ENCODE data around the gene KREMEN1. TPM values are rescaled to one million over a fixed set of nuclear protein-coding genes. Genes with fewer than 3 reads are reported as not detected.

KREMEN1 gene
- total RNA-seq, 1 experiment from 2014 or later, result 31.9 TPM

DNA sequence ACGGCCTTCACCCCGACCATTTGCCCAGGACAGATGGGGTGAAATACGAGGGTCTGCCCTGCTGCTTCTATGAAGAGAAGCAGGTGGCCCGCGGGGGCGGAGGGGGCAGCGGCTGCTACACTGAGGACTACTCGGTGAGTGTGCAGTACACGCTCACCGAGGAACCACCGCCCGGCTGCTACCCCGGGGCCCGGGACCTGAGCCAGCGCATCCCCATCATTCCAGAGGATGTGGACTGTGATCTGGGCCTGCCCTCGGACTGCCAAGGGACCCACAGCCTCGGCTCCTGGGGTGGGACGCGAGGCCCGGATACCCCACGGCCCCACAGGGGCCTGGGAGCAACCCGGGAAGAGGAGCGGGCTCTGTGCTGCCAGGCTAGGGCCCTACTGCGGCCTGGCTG is 22.4 kb upstream of the KREMEN1 start (continued):
- TF ChIP-seq TCF7L2 (IDR thresholded peaks at IDR 0.05; ENCODE audit: borderline replicate concordance, extremely low read depth, insufficient read depth, insufficient read length) (no peak), CBX3 (IDR thresholded peaks at IDR 0.05; ENCODE audit: low read depth) (no peak), CEBPB (IDR thresholded peaks at IDR 0.05; ENCODE audit: low read depth) (no peak)
- TF ChIP-seq, protein P1, sequence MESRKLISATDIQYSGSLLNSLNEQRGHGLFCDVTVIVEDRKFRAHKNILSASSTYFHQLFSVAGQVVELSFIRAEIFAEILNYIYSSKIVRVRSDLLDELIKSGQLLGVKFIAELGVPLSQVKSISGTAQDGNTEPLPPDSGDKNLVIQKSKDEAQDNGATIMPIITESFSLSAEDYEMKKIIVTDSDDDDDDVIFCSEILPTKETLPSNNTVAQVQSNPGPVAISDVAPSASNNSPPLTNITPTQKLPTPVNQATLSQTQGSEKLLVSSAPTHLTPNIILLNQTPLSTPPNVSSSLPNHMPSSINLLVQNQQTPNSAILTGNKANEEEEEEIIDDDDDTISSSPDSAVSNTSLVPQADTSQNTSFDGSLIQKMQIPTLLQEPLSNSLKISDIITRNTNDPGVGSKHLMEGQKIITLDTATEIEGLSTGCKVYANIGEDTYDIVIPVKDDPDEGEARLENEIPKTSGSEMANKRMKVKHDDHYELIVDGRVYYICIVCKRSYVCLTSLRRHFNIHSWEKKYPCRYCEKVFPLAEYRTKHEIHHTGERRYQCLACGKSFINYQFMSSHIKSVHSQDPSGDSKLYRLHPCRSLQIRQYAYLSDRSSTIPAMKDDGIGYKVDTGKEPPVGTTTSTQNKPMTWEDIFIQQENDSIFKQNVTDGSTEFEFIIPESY (IDR thresholded peaks at IDR 0.05; ENCODE audit: extremely low read depth, insufficient replicate concordance, low read length), result no peak

DNA sequence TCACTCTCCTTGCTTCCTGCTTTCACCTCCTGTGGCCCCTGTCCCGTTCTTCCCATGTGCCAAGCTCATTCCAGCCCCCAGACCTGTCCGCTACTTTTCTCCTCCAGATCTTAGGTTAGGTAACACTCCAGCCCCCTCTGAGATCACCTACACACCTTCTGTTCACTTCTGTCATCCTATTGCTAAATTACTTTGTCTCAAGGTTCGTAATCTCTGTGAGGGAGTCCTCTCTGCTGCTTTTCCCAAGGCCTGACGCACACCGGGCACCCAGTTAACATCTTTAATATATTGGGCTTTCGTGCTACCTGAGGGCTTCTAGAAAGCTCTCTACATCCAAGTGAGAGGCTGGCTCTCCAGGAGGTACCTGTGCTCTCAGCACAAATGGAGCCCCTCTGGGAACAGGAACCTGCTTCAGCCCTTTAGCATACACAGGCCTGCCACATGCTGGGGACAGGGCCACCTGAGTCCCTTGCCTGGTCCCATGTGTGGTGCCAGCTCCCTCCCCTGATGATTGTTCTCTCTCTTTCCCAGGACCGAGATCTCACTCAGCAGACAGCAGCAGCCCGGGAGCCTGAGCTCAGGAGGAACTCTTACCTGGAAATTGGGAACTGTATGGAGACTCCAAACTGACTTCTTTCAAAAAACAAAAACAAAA is 19.7 kb upstream of the KREMEN1 start:
- no peaks in the 10 kb centered on the region for H3K79me2 ChIP-seq (ENCODE audit: insufficient read depth, low read length)
- H3K9me2 ChIP-seq (ENCODE audit: insufficient read depth), result no peaks in the 10 kb centered on the region
- H3K4me3 ChIP-seq (replicated peaks in 1 of 2; ENCODE audit: low read depth in 1 of 2, low read length in 2 of 2), result no peak overlapping the region
- H3K27me3 ChIP-seq (ENCODE audit: insufficient read depth, low read length), result no peaks in the 10 kb centered on the region
- no peak overlapping the region for H3K4me2 ChIP-seq (ENCODE audit: low read length)
- no peaks in the 10 kb centered on the region for H3K9me3 ChIP-seq (ENCODE audit: control insufficient read depth in 1 of 2, insufficient read depth in 1 of 2, low read depth in 1 of 2, low read length in 2 of 2)
- RAD21 ChIA-PET (ENCODE audit: low non-redundant PET in 1 of 2, low total read pairs in 2 of 2, uncharacterized antibody in 2 of 2, unreplicated experiment in 2 of 2), result no interaction called here
- H4K20me1 ChIP-seq (ENCODE audit: insufficient read depth), result no peaks in the 10 kb centered on the region
- no peak overlapping the region for H3K9ac ChIP-seq (ENCODE audit: low read length)
- intact Hi-C loops (cut with micrococcal nuclease), result no loop called here
- H3K36me3 ChIP-seq (ENCODE audit: control insufficient read depth in 1 of 2, insufficient read depth in 2 of 2, low read length in 2 of 2), result peaks cover 0 to 10% of the 10 kb centered on the region in 2 experiments; a peak in 2 of 4 replicates
- POLR2A ChIA-PET, result no interaction called here
- no peak overlapping the region for H2AFZ ChIP-seq (ENCODE audit: low read depth, low read length, poor library complexity, severe bottlenecking)
- BruUV-seq (replicated peaks), result no TSS peak
- no peak for DNase-seq (ENCODE audit: low read depth, low spot score)
- CTCF ChIA-PET, result interaction anchor here (1.4 to 3.0 kb wide), 2 partner anchors 13 to 223 kb away, joined by 3 to 13 read pairs; no protein-coding TSS in a partner anchor
- no peak for TF ChIP-seq EZH2phosphoT487 (IDR thresholded peaks at IDR 0.05; ENCODE audit: borderline replicate concordance)
- no peak overlapping the region for H3K27ac ChIP-seq (ENCODE audit: low read depth, low read length)
- no peaks in the 10 kb centered on the region for H3K4me1 ChIP-seq (ENCODE audit: control insufficient read depth in 1 of 2, insufficient read depth in 2 of 2, low read length in 2 of 2)
- no peak for ATAC-seq
